DMS53 (cell line): ENCODE measurements around the gene IHH.

Experiments
- DNase-seq: peaks from one replicate; lab custom pipeline; 2025; lab: John Stamatoyannopoulos, UW

Gene IHH

DNA sequence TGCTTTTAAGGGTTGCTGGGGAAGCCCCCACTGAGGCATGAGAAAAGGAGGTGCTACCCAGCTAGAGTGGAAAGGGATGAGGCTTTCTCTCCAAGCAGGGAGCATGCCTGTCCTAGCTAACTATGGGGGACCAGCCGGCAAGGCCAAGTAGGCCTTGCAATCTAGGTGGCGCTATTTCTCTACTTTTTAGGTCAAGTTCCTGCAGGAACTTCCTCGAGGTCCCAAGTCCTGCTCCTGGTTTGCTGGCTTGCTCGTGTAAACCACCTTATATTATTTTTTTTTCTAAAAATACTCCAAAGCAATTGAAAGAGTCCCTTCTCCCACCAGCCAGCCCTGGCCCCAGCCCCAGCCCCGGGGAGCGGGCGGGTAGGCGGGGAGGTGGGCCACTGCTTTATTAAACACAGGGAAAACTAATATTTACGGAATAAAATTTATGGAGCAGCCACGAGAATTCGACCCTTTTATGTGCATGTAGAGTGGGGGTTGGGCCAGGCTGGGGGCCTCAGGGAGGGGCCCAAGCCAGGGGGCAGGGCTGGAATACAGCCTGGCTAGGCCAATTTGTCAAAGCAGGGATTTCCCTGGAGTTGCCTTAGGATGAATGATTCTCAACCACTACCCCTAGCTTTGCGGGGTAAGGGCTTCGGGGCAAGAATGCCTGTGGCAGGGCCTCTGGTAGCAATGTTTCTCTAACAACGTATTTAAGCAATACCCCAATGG is 12.8 kb upstream of the IHH start:
- DNase-seq, result peak; percentile 87

GRCh38 chr2:219072741-219073250 is 12.1 kb upstream of the IHH start:
- no peak for DNase-seq

- peak; percentile 20 for DNase-seq
Measured at GRCh38 chr2:219071131-219071816, 10.6 kb upstream of the IHH start.

DNA sequence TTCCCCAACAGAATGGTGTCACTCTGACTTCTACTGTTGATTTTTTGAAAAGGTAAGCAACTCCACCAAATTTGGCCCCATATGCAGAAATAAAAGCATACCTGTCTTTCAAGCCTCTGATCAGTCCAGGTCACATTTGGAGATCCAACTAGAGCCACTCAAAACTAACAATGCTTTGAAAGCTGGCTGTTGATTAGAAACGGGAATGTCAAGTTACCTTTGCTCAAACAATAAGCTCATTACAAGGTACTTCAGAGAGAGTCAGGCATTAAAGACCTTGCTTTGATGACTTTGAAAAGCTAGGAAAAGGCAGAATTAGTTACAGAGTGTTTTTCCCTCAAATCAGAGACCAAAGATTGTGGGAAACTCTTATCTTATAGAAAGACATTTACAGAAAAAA is 4.8 kb upstream of the IHH start:
- DNase-seq, result no peak

DNA sequence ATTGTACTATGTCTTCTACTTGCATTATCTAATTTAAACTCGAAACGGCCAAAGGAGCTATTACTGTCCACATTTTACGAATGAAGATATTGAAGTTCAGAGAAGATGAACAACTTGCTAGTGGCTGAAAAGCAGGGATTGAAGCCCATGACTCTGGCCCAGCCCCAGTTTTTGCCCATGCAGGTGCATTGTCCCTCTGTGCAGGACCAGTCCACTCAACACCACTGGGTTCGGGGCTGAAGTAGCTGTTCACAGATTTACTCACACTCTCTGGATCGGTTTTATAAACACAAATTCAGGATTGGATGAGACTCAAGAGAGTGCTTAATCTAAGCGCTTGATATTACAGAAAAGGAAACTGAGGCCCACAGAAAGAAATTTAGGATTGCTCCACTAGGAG is 1.4 kb upstream of the IHH start:
- no peak for DNase-seq

GRCh38 chr2:219059725-219060682 is 717 bp downstream of the IHH start:
- DNase-seq, result peak; percentile 60

DNA sequence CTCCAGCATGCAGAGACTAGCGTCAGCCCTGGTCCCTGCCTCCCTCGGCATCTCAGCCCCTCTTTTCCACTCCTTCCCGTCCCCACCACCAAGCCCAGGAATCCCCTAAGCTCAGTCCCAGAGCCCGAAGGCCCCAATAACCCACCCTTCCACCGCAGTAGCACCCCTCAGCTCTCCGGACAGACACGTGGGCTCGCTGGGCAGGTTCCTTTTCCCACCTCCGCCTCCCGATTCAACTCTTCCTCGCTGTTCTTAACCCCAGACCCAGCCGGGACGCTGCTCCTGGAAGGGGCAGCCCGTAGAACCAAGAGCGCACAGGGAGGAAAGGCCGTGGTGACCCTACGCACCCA is 1.4 kb downstream of the IHH start:
- peak; percentile 60 for DNase-seq

DNA sequence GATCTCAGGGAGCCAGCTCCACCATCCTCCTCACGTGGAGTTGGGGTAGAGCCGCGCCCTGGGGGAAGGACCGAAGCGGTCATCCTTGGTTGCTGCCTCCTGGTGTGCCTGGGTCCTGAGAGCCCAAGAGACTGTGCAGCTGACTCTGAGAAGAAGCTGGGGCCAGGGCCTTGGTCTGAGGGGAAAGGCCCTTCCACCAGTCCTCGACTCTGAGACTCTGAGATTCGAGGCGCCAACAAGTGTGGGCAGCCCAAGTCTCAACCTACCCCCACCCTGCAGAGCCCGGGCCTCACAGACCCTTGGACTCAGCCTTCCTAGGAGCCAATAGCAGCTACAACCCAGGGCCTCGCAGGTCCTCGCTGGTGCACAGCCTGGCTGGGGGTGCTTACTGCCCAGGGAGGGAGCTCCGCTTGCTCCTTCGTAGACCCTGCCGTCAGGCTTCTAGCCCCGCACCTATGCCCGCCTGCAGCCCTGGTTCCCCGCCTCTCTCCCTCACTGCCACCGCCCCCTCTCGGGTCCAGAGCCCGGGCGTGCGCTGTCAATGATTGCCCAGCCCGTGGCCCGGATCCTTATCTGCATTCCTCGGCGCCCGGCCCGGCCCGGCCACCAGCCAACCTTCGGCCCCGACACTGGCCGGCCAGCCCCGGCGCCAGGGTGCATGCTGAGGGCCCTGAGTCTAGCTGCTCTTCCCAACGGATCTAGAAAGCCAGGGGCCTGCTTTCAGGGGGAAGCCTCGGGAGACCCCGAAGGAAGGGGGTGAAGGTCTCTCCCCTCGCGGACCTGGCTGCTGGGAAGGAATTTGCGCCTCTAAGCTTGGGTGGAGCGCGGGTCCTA is 2.0 kb downstream of the IHH start:
- DNase-seq, result peak; percentile 62

- DNase-seq, result peak; percentile 85
Measured at GRCh38 chr2:219057709-219058540, 2.8 kb downstream of the IHH start.

GRCh38 chr2:219056896-219057708 is 3.6 kb downstream of the IHH start:
- no peak for DNase-seq

DNA sequence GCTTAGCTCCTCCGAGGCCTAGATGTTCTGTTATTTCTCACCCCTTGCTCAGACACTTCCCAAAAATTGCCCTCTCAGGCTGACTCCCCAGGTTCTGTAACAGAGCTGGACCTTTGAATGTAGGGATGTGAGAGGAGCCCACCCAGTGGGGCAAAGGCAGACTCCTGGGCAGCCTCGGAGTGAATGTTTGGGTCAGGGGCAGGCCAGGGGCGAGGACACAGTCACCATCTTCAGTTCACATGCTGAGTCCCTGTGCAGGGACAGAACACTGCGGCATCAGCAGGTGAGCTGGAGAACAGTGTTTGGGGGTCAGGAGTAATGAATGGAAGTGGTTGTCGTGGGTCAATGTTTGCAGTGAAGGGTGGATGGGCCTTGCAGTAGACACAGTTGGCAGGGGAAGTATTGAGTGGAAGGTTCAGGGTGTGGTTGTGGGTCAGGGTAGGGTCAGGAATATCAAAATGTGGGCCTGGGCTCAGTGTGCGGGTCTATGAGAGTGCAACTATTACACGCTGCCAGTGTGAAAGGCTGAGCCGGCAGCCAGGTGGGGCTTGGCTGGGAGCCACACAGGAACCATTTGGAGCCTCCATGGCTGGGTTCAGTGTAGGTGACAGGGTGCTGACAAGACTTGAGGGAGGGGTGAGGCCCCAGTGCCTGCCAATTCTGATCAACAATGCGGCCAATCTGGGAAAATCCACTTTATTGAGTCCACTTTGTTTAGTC is 4.4 kb downstream of the IHH start:
- no peak for DNase-seq

GRCh38 chr2:219054956-219055903 is 5.5 kb downstream of the IHH start:
- no peak for DNase-seq

DNA sequence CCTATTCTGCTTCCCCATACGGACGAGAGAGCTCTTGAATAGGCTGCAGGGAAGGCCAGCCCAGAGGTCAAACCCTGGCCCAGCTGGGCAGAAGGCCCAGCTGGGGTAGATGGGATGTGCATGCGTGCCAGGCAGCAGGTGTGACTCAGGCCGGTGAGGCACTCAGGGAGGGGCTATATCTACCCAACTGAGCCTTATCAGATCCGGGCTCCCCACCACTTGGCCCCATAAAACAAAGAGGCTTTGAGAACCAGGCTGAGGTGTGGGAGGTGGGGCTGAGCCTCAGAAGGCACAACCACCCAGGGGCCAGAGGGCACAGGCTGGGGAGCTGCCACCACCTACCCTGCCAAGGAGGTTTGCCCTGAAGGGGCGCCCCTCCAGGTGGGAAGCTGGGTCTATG is 11.4 kb downstream of the IHH start:
- DNase-seq, result no peak

GRCh38 chr2:219045937-219046550 is 14.7 kb downstream of the IHH start:
- DNase-seq, result peak; percentile 15

- DNase-seq, result no peak
Measured at GRCh38 chr2:219042750-219043149, 18.0 kb downstream of the IHH start.

- no peak for DNase-seq
Measured at GRCh38 chr2:219042157-219042556, 18.6 kb downstream of the IHH start.

DNA sequence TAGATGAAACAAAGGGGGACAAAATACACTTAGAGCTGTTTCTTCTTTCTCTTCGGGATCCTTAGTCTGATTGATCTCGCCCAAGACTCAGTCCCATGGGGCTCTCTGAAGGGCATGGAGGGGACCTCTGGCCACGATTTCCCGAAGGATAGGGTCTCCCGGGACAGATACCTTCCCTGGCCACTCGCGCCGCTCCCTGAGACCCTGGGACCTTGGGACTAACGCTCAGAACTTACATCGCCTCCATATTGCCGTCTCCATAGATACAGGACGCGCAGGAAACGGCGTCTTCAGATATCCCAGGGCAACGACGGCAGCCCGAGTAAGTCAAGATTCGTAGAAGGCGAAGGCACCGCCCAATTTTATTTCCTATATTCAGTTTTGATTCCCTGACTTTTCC is 19.5 kb downstream of the IHH start, which contains the start of gene CFAP65:
TSS of gene CFAP65 (minus strand) at position 265 of the 400 bp plus-strand sequence. CDS start 2,468 bp downstream, outside the sequence.
- DNase-seq, result peak; percentile 83
